ES-I3 (cell line): ENCODE data around the gene DRC1.
"Not testable (repeated sequence)": the region's sequence is repeated elsewhere in the genome, so short reads cannot be mapped to it uniquely, and the experiment has no call there.

ENCODE experiments used
- H3K36me3 ChIP-seq: 2 replicates; pipeline ENCODE4 v1.6.1; 2013; ENCODE audit warnings: mild to moderate bottlenecking, low read length, control low read depth, moderate library complexity; ENCODE audit not compliant: insufficient read depth
- H3K4me1 ChIP-seq: 2 replicates; pipeline ENCODE4 v1.6.1; 2013; ENCODE audit warnings: mild to moderate bottlenecking, control low read depth, low read length; ENCODE audit not compliant: insufficient read depth
- H3K9ac ChIP-seq: 2 replicates; pipeline ENCODE4 v1.6.1; 2013; ENCODE audit warnings: low read depth, mild to moderate bottlenecking, low read length, moderate library complexity
- H3K9me3 ChIP-seq: 2 replicates; pipeline ENCODE4 v1.6.1; 2013; ENCODE audit warnings: mild to moderate bottlenecking, low read length, moderate library complexity; ENCODE audit not compliant: control insufficient read depth, insufficient read depth

Gene DRC1

DNA sequence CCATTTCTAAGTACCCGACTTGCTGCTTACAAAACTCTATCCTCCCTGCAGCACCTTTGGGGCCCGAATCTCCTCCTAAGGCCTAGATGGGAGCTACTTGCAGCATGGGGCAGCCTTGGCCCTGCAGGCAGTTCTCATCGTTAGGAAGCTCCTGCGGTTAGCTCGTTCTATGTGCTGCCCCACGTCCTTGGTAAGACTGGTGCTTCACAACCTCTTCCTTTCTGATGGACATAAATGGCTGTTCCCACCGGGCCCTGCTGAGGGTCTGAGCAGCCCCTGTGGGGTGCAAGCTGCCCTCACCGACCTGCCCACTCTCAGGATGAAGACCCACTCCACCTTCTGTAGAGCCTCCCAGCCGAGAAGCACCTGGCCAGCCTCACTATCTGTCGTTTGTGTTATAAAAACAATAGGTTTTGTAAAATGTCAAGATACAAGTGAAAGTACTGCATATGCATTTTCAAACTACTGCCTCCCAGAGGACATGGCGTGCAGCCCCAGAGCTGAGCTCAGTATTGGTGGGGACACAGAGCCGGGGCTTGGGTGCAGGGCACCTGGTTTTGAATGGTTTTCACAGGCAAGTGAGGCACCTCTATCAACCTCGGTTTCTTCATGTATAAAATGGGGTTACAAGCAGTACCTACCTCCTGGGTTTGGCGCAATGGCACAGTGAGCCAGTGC, 56.8 kb downstream of the DRC1 start:
- Histone ChIP-seq H3K4me1 (peaks cover 9% of the 10 kb centered on the region; the same call in 1 of the 2 replicates), H3K36me3 (no peaks in the 10 kb centered on the region), H3K9me3 (no peaks in the 10 kb centered on the region), H3K9ac (no peak overlapping the region)

DNA sequence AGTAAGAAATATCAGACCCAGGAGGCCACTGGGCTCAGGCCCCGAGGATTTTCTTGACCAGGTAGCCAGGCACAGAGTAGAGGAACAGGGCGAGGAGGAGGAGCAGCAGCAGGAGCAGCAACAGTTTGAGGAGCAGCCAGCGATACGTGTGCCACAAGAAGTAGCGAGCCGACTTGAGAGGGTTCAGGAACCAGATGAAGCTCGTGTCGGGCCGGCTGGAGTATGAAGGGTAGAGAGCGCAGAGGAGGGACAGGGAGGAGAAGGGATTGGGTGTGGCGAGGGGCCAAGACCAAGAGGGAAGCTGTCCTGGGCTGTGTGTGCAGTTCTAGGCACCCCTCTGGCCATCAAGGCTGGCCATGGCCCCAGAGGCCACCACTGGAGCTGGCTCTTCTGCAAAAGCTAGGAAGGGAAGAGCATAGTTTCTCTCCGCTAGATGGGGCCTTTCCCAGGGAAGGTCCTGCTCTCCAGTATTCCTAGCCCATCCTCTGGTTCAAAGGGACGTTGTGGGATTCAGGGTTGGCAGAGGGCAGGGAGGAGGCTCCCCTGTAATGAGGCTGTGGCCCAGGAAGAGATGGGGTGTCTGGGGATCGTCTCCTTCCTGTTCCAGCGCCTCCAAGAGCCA, 58.4 kb downstream of the DRC1 start:
- H3K4me1 ChIP-seq = peaks cover 15% of the 10 kb centered on the region; the same call in 1 of the 2 replicates

GRCh38 chr2:26460613-26461031, 58.9 kb downstream of the DRC1 start:
- no peaks in the 10 kb centered on the region for H3K9me3 ChIP-seq
- H3K36me3 ChIP-seq = no peaks in the 10 kb centered on the region
- peaks cover 15% of the 10 kb centered on the region; the same call in 1 of the 2 replicates for H3K4me1 ChIP-seq
- no peak overlapping the region for H3K9ac ChIP-seq

More for the DNA sequence above, 58.4 kb downstream of the DRC1 start:
- no peaks in the 10 kb centered on the region for H3K9me3 ChIP-seq
- H3K9ac ChIP-seq = no peak overlapping the region
- H3K36me3 ChIP-seq = no peaks in the 10 kb centered on the region

GRCh38 chr2:26461601-26462023, 59.9 kb downstream of the DRC1 start:
- Histone ChIP-seq H3K9me3 (no peaks in the 10 kb centered on the region), H3K36me3 (no peaks in the 10 kb centered on the region), H3K4me1 (peaks cover 15% of the 10 kb centered on the region; the same call in 1 of the 2 replicates), H3K9ac (no peak overlapping the region)

GRCh38 chr2:26462100-26462499, 60.4 kb downstream of the DRC1 start:
- H3K36me3 ChIP-seq = no peaks in the 10 kb centered on the region
- H3K9me3 ChIP-seq = no peaks in the 10 kb centered on the region
- peaks cover 15% of the 10 kb centered on the region; the same call in 1 of the 2 replicates for H3K4me1 ChIP-seq
- H3K9ac ChIP-seq = no peak overlapping the region

- no peak overlapping the region for H3K9ac ChIP-seq
Observed at GRCh38 chr2:26462511-26463243, 61.0 kb downstream of the DRC1 start.

GRCh38 chr2:26463244-26464192, 61.8 kb downstream of the DRC1 start:
- H3K4me1 ChIP-seq = peaks cover 15% of the 10 kb centered on the region; the same call in 1 of the 2 replicates
- H3K9ac ChIP-seq = no peak overlapping the region
- H3K36me3 ChIP-seq = no peaks in the 10 kb centered on the region
- no peaks in the 10 kb centered on the region for H3K9me3 ChIP-seq

More at GRCh38 chr2:26462511-26463243, 61.0 kb downstream of the DRC1 start:
- no peaks in the 10 kb centered on the region for H3K36me3 ChIP-seq
- H3K4me1 ChIP-seq = peaks cover 15% of the 10 kb centered on the region; the same call in 1 of the 2 replicates
- no peaks in the 10 kb centered on the region for H3K9me3 ChIP-seq

- no peak overlapping the region for H3K9ac ChIP-seq
Observed at GRCh38 chr2:26464390-26465265, 62.9 kb downstream of the DRC1 start.

DNA sequence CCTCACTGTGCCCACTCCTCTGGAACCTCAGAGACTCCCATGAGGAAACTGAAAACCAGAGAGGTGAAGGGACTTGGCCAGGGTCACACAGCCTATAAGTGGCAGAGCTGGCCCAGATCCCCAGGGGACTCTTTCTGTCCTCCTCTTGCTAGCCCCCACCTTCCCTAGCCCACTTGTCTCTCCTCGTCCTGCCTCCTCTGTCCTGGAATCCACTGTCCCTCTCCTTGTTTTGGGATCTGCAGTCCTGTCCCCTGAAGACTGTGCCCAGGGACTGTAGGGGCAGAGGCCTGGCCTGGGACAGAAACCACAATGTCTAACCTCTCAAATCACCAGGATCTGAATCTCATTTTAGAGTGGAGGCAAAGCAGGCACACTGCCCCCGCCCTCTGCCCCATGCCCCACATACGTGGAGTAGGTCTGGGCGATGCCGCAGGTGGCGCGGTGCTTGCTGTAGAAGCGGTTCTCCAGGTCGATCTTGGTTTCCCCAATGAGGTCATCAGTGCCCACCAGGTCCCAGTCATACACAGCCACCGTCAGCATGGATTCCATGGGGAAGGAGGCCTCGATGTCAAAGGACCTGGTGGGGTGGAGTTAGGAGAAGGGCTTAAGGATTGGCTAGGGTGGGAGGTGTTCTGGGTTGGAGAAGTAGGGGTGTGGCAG, 63.7 kb downstream of the DRC1 start:
- Histone ChIP-seq H3K9me3 (no peaks in the 10 kb centered on the region), H3K4me1 (peaks cover 15% of the 10 kb centered on the region; the same call in 1 of the 2 replicates), H3K36me3 (no peaks in the 10 kb centered on the region), H3K9ac (no peak overlapping the region)

More at GRCh38 chr2:26464390-26465265, 62.9 kb downstream of the DRC1 start:
- H3K4me1 ChIP-seq = peaks cover 15% of the 10 kb centered on the region; the same call in 1 of the 2 replicates
- H3K9me3 ChIP-seq = no peaks in the 10 kb centered on the region
- H3K36me3 ChIP-seq = no peaks in the 10 kb centered on the region

DNA sequence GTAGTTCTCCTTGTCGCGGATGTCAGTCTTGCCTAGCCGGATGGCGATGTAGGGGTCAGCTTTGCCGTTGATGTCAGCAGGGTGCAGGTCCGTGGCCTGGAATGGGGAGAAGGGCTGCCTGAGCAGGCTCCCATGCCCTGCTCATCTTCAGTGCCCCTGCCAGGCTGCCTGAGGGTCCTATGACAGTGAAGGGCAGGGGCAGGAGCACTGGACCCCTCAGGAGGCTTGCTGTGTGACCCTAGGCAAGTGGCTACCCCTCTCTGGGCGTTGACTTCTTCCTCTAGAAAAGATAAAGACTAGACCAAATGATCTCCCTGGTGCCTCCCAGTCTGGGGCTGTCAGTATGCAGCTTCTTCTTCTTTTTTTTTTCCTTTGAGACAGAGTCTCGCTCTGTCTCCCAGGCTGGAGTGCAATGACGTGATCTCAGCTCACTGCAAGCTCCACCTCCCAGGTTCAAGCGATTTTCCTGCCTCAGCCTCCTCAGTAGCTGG, 64.3 kb downstream of the DRC1 start:
- Histone ChIP-seq H3K36me3 (no peaks in the 10 kb centered on the region), H3K9me3 (no peaks in the 10 kb centered on the region), H3K9ac (no peak overlapping the region), H3K4me1 (peaks cover 15% of the 10 kb centered on the region; the same call in 1 of the 2 replicates)

- no peaks in the 10 kb centered on the region for H3K36me3 ChIP-seq
- peaks cover 15% of the 10 kb centered on the region; the same call in 1 of the 2 replicates for H3K4me1 ChIP-seq
- H3K9me3 ChIP-seq = no peaks in the 10 kb centered on the region
- no peak overlapping the region for H3K9ac ChIP-seq
Observed at GRCh38 chr2:26466662-26467310, 65.1 kb downstream of the DRC1 start.

- H3K9ac ChIP-seq, H3K36me3 ChIP-seq, H3K9me3 ChIP-seq, H3K4me1 ChIP-seq: not testable (repeated sequence)
Observed at GRCh38 chr2:26468544-26468943, 66.8 kb downstream of the DRC1 start.
